NCI-H2107 (cell line): ENCODE data around the gene CUEDC1.

ENCODE experiments used
- DNase-seq: peaks from one replicate; lab custom pipeline; 2025; lab: John Stamatoyannopoulos, UW

CUEDC1 gene

GRCh38 chr17:57955183-57955931 is at the start of gene CUEDC1:
TSS of gene CUEDC1 (minus strand) at chr17:57955412. CDS start at chr17:57885564, 69,848 bp downstream.
- DNase-seq: no peak

- DNase-seq: no peak
These were observed 48.8 kb upstream of the CUEDC1 start for GRCh38 chr17:58004060-58004459.

GRCh38 chr17:58002973-58003372 is 47.8 kb upstream of the CUEDC1 start:
- DNase-seq: no peak

GRCh38 chr17:58002154-58002948 is 47.1 kb upstream of the CUEDC1 start:
- no peak for DNase-seq

GRCh38 chr17:58001461-58002124 is 46.4 kb upstream of the CUEDC1 start:
- no peak for DNase-seq

GRCh38 chr17:57999496-58000017 is 44.3 kb upstream of the CUEDC1 start:
- no peak for DNase-seq

- no peak for DNase-seq
These were observed 43.8 kb upstream of the CUEDC1 start for GRCh38 chr17:57999010-57999495.

- DNase-seq: no peak
These were observed 42.0 kb upstream of the CUEDC1 start for GRCh38 chr17:57997085-57997809.

GRCh38 chr17:57995076-57995956 is 40.1 kb upstream of the CUEDC1 start:
- peak; percentile 68 for DNase-seq

- no peak for DNase-seq
These were observed 39.2 kb upstream of the CUEDC1 start for GRCh38 chr17:57994436-57994835.

- no peak for DNase-seq
These were observed 38.5 kb upstream of the CUEDC1 start for GRCh38 chr17:57993471-57994365.

- no peak for DNase-seq
These were observed 36.3 kb upstream of the CUEDC1 start for GRCh38 chr17:57991537-57991936.

GRCh38 chr17:57990037-57990436 is 34.8 kb upstream of the CUEDC1 start:
- DNase-seq: no peak

- DNase-seq: no peak
These were observed 33.4 kb upstream of the CUEDC1 start for GRCh38 chr17:57988301-57989250.

- DNase-seq: peak; percentile 74
These were observed 32.5 kb upstream of the CUEDC1 start, which contains the start of gene VEZF1 for GRCh38 chr17:57987581-57988300. TSS of gene VEZF1 (minus strand) at chr17:57988254. CDS start at chr17:57988111, 143 bp downstream.

GRCh38 chr17:57986841-57987580 is 31.8 kb upstream of the CUEDC1 start:
- no peak for DNase-seq

GRCh38 chr17:57985675-57985974 is 30.4 kb upstream of the CUEDC1 start:
- no peak for DNase-seq
